Central memory CD4-positive, alpha-beta T cell (primary cell): Measurements from ENCODE around the gene LRP1.

Experiments used
- DNase-seq: peaks from one replicate; pipeline ENCODE4 v3.0.0; 2022

Gene LRP1

GRCh38 chr12:57196956-57197355 is 68.7 kb downstream of the LRP1 start:
- DNase-seq, result no peak

- no peak for DNase-seq
These were observed 70.0 kb downstream of the LRP1 start for GRCh38 chr12:57198329-57198728.

DNA sequence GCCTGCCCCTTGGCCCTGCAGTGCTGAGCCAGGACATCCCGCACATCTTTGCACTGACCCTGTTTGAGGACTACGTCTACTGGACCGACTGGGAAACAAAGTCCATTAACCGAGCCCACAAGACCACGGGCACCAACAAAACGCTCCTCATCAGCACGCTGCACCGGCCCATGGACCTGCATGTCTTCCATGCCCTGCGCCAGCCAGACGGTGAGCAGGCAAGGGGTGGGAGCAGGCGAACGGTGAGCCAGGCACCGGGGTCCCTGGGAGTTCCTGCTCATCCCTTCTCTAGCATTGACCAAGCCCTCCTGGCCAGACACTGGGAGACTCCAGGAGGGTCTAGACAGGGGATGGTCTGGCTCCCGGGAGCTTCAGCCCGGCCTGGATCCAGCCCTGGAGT is 70.9 kb downstream of the LRP1 start:
- DNase-seq, result no peak

DNA sequence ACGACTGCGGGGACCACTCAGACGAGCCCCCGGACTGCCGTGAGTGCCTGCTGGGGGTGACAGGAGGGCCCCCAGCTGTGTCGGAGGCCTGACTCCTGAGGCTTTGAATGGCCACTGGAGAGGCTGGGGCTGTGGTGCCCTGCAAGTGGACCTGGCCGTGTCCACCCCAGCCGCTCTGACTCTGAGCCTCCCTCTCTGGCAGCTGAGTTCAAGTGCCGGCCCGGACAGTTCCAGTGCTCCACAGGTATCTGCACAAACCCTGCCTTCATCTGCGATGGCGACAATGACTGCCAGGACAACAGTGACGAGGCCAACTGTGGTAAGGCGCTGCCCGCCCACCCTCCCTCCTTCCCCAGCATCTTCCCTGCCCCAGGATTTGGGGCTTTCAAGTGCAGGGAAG is 72.2 kb downstream of the LRP1 start:
- no peak for DNase-seq

DNA sequence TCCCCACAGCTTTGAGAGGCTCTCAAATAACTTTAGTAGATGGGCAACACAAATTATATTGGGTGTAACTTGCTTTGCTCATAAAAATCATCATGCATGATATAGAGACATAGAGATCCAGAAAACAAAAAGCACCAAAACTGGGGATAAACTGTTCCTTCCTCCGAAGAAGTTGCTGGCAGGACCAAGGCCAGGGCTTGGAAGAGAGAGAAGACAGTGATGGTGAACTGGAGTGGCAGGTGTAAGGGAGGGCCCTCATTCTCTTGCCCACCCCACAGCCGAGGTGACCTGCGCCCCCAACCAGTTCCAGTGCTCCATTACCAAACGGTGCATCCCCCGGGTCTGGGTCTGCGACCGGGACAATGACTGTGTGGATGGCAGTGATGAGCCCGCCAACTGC is 72.9 kb downstream of the LRP1 start:
- no peak for DNase-seq

DNA sequence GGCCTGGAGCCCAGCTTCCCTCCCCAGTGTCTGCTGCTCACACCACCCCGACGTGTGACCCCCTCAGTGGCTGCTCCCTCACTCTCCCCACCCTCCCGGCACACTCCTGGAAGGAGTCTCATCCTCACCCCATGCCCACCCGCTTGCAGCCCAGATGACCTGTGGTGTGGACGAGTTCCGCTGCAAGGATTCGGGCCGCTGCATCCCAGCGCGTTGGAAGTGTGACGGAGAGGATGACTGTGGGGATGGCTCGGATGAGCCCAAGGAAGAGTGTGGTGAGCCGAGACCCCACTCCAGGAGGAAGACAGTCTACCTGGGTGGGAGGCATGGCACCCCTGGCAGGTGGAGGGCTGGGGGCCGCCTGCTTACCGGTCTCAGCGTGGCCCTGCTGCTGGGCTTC is 73.3 kb downstream of the LRP1 start:
- no peak for DNase-seq

GRCh38 chr12:57202321-57202720 is 74.0 kb downstream of the LRP1 start:
- no peak for DNase-seq

DNA sequence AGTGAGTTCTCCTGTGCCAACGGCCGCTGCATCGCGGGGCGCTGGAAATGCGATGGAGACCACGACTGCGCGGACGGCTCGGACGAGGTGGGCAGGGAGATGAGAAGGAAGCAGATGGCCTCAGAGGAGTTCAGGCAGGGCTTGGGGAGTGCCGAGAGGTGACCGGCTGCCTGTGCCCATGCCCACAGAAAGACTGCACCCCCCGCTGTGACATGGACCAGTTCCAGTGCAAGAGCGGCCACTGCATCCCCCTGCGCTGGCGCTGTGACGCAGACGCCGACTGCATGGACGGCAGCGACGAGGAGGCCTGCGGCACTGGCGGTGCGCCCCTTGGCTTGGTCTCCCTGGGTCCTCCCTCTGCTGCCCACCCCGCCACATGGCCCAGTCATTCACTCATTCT is 74.9 kb downstream of the LRP1 start:
- DNase-seq, result no peak

DNA sequence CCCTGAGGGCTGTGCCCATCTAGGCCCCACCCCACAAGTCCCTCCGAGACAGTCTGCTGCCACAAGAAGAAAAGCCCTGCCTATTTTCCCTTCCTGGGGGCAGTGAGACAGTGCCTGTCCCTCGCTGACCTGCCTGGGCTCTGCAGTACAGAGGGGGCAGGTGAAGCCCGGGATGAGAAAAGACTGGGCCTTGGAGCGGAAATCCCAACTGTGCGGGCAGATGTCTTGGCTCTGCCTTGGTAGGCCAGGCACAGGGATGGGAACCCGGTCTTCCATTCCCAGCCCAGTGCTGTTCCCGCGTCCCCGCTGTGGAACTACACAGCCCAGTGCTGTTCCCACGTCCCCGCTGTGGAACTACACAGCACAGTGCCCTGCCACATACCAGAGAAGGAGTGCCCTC is 75.5 kb downstream of the LRP1 start:
- DNase-seq, result no peak

- no peak for DNase-seq
These were observed 76.2 kb downstream of the LRP1 start for GRCh38 chr12:57204454-57204853.

GRCh38 chr12:57205186-57205585 is 76.9 kb downstream of the LRP1 start:
- no peak for DNase-seq

DNA sequence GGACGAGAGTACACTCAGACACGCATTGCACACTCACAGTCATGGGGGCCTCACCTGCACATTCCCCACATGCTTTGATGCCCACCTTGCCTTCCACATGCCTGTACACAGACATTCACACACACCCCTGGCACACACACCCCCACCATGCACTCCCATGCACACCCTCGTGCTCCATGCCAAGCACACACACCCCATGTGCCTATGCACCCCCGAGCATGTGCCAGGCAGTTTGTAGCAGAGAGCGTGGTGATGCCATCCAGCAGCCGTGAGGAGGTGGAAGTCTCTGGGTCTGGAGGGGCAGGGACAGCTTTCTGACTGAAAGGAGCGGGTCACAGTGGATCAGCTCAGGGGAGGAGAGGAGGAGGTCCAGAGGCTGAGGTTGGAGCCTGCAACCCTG is 77.6 kb downstream of the LRP1 start:
- no peak for DNase-seq

- DNase-seq, result no peak
These were observed 79.7 kb downstream of the LRP1 start for GRCh38 chr12:57207731-57208630.

DNA sequence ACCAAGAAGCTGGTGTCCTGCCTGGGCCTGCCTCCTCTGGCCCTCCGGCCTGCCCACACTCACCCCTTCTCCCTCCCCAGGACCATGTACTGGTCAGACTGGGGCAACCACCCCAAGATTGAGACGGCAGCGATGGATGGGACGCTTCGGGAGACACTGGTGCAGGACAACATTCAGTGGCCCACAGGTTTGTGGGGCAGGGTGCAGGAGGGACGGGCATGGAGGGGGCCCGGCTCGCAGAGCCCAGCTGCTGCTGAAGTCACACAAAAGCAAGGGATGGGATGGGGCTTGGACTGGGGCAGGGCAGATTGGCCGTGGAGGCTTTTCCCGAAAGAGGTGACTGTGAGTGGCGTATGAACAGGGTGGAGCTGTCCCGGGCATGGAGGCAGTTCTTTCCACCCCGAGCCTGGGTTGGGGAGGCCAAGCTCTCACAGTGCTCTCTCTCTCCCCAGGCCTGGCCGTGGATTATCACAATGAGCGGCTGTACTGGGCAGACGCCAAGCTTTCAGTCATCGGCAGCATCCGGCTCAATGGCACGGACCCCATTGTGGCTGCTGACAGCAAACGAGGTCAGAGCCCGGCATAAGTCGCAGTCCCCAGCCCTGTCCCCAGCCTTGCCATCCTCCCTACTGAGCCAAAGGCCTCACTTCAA is 80.5 kb downstream of the LRP1 start:
- DNase-seq, result no peak

- DNase-seq, result no peak
These were observed 81.6 kb downstream of the LRP1 start for GRCh38 chr12:57209916-57210315.

- DNase-seq, result no peak
These were observed 82.2 kb downstream of the LRP1 start for GRCh38 chr12:57210461-57210860.

DNA sequence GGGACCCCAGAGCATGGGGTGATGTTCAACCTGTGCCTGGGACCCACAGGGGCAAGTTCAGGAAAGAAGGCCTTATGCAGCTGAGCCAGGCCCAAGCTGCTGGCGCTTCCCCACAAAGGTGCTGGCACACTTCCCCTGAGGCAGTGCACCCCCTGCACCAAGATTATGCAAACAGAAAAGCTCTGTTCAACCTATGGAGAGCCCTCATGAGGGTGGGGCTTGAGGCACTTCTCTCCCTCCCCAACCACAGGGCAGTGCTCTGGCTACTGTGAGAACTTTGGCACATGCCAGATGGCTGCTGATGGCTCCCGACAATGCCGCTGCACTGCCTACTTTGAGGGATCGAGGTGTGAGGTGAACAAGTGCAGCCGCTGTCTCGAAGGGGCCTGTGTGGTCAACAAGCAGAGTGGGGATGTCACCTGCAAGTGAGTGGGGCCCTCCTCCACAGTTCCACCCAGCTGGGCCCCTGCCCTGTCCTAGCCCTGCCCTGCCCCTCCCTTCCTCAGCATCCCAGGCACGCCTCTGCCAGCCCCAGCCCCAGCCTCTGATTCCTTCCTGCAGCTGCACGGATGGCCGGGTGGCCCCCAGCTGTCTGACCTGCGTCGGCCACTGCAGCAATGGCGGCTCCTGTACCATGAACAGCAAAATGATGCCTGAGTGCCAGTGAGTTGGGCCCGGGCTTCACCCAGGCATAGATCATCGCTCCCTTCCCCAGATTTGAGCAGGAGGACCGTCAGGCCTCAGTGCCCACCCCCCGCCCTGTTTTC is 82.8 kb downstream of the LRP1 start:
- DNase-seq, result no peak

DNA sequence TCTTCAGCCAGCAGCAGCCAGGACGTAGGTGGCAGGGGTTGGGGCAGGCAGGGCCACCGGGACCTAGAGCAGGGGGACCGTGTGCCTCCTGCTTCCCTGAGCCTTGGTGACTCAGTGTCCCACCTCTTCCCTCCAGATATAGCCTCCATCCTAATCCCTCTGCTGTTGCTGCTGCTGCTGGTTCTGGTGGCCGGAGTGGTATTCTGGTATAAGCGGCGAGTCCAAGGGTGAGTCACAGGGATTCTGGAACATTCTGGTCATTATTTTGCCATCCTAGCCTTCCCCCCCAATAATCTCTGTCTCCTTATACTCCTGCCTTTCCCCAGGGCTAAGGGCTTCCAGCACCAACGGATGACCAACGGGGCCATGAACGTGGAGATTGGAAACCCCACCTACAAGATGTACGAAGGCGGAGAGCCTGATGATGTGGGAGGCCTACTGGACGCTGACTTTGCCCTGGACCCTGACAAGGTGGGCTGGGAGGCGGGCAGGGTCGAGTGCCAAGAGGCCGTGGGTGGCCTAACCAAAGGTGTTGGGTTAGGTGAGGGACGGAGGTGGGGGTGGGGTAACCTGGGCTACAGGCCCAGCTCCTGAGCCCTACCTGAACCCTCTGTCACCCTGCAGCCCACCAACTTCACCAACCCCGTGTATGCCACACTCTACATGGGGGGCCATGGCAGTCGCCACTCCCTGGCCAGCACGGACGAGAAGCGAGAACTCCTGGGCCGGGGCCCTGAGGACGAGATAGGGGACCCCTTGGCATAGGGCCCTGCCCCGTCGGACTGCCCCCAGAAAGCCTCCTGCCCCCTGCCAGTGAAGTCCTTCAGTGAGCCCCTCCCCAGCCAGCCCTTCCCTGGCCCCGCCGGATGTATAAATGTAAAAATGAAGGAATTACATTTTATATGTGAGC is 83.8 kb downstream of the LRP1 start:
- DNase-seq, result no peak

DNA sequence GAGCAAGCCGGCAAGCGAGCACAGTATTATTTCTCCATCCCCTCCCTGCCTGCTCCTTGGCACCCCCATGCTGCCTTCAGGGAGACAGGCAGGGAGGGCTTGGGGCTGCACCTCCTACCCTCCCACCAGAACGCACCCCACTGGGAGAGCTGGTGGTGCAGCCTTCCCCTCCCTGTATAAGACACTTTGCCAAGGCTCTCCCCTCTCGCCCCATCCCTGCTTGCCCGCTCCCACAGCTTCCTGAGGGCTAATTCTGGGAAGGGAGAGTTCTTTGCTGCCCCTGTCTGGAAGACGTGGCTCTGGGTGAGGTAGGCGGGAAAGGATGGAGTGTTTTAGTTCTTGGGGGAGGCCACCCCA is 84.4 kb downstream of the LRP1 start:
- DNase-seq, result no peak

DNA sequence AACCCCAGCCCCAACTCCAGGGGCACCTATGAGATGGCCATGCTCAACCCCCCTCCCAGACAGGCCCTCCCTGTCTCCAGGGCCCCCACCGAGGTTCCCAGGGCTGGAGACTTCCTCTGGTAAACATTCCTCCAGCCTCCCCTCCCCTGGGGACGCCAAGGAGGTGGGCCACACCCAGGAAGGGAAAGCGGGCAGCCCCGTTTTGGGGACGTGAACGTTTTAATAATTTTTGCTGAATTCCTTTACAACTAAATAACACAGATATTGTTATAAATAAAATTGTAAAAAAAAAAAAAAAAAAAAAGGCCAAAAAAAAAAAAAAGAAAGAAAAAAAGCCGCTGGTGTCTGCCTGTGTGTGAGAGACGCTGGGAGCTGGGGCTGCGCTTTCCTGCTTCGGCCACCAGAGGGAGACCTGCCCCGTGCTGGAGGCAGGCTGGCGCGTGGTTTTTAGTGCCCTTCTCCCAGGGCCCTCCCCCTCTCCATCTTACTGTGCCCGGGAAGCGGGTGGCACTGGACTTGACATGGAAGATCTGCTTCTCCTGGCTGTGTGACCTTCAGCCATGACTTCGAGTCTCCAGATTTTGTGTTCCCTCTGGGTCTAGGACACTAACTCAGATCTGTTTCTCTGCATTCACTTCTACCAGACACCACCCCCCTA is 84.9 kb downstream of the LRP1 start:
- DNase-seq, result peak; percentile 78

- DNase-seq, result no peak
These were observed 85.6 kb downstream of the LRP1 start for GRCh38 chr12:57213763-57214397.

DNA sequence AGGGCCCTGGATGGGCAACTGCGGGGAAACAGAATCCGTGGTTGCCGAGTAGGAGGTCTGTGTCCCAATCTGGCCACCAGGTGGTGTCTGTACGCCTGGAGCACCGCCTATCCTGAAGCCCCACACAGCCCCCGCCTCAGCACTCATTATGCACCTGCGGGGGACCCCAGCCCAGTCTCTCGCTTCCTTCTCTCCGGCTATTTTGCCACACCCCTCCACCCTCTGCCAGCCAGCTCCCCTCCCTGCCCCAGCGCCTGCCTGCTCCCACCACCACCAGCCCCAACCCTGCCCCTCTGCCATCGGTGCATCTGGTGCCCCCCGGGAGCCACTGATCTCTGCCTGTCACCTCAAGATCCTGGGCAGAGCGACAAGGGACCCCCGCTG is 86.1 kb downstream of the LRP1 start:
- peak; percentile 57 for DNase-seq
